SU-DHL-6 (cell line): ENCODE results near the gene ARFGAP1.

Experiments used
- H2AFZ ChIP-seq: fragments of 200-600 bp; sonication (generic); 2 replicates; pipeline ENCODE4 v1.6.1; 2014; ENCODE audit warnings: low read depth, mild to moderate bottlenecking, moderate library complexity, mixed read lengths, antibody characterized with exemption, low read length; ENCODE audit not compliant: severe bottlenecking
- H3F3A ChIP-seq: fragments of 200-600 bp; shearing (Covaris generic); 2 replicates; pipeline ENCODE4 v1.6.0; 2016; ENCODE audit warnings: antibody characterized with exemption, mild to moderate bottlenecking; ENCODE audit not compliant: insufficient read depth
- H3K27ac ChIP-seq: fragments of 200-600 bp; sonication (generic); 2 replicates; pipeline ENCODE4 v1.5.1; 2016; ENCODE audit warnings: low read depth, mild to moderate bottlenecking, low read length, moderate library complexity, mixed read lengths
- H3K27me3 ChIP-seq: fragments of 200-600 bp; sonication (generic), shearing (Covaris generic); 2 replicates; pipeline ENCODE4 v1.6.0; 2014; ENCODE audit warnings: mild to moderate bottlenecking, low read length
- H3K36me3 ChIP-seq: fragments of 200-600 bp; sonication (generic); 2 replicates; pipeline ENCODE4 v1.6.1; 2014; ENCODE audit warnings: mild to moderate bottlenecking, low read length, mixed read lengths
- H3K4me2 ChIP-seq: fragments of 300-600, 200-600 bp; shearing (Covaris generic), sonication (generic); 2 replicates; pipeline ENCODE4 v1.6.0; 2014; ENCODE audit warnings: low read length, low read depth, mild to moderate bottlenecking; ENCODE audit not compliant: poor library complexity, severe bottlenecking
- H3K4me3 ChIP-seq: fragments of 200-600 bp; sonication (generic); 2 replicates; pipeline ENCODE4 v1.5.1; 2014; ENCODE audit warnings: antibody characterized with exemption, low read length, mild to moderate bottlenecking, mixed read lengths; ENCODE audit not compliant: insufficient read depth, poor library complexity, severe bottlenecking
- H3K79me2 ChIP-seq: fragments of 200-600 bp; sonication (generic); 2 replicates; pipeline ENCODE4 v1.6.1; 2014; ENCODE audit warnings: mild to moderate bottlenecking, low read length, moderate library complexity; ENCODE audit not compliant: insufficient read depth
- H3K9ac ChIP-seq: fragments of 200-600 bp; sonication (generic); 2 replicates; pipeline ENCODE4 v1.7.0; 2014; ENCODE audit warnings: mild to moderate bottlenecking, low read length
- H3K9me2 ChIP-seq: fragments of 200-600 bp; sonication (generic); replicated peaks from 2 replicates; pipeline ENCODE4 v1.6.1; 2014; ENCODE audit warnings: low read length; ENCODE audit not compliant: insufficient read depth
- H3K9me3 ChIP-seq: fragments of 200-600 bp; sonication (generic); 2 replicates; pipeline ENCODE4 v1.6.1; 2014; ENCODE audit warnings: low read length, mixed read lengths; ENCODE audit not compliant: insufficient read depth
- H4K20me1 ChIP-seq: fragments of 200-600 bp; sonication (generic); 2 replicates; pipeline ENCODE4 v1.6.1; 2014; ENCODE audit warnings: low read depth, mild to moderate bottlenecking, antibody characterized with exemption, low read length, moderate library complexity, mixed read lengths
- EZH2phosphoT487 ChIP-seq: fragments of 200-600 bp; sonication (generic), shearing (Covaris generic); conservative IDR thresholded peaks from 2 replicates; pipeline ENCODE4 v1.6.1; 2018; ENCODE audit warnings: mild to moderate bottlenecking, antibody characterized with exemption, low read length, moderate library complexity, mixed read lengths
- TF ChIP-seq, protein P1 (sequence below): fragments of 200-600 bp; sonication (generic); IDR thresholded peaks from one replicate; pipeline ENCODE4 v1.5.1; 2017; ENCODE audit warnings: antibody characterized with exemption, mild to moderate bottlenecking, low read length, moderate library complexity; ENCODE audit not compliant: insufficient read depth, poor library complexity, severe bottlenecking

Gene ARFGAP1

DNA sequence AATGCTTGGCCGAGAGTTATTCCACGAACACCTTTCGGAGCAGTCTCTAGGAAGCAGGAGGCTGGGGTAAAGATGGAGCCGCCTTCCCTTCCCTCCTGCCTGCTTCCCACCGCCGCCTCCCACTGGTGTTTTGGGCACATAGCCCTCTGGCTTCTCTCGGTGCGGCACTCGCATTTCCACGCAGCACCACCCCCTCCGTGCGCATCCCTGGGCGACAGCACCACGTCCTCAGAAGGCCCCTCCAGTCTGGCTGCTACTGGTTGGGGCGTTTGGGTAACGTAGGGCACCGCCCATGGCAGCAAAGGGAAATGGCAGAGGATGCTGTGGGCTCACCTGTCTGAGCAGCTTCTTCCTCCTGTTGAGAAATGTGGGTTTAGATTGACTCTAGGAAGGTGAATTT, 22.8 kb downstream of the ARFGAP1 start:
- no peak overlapping the region for H2AFZ ChIP-seq
- no peak overlapping the region for H3K27ac ChIP-seq
- H4K20me1 ChIP-seq, result no peaks in the 10 kb centered on the region
- H3K9ac ChIP-seq, result no peak overlapping the region
- H3K4me2 ChIP-seq, result no peak overlapping the region
- H3K9me3 ChIP-seq, result no peaks in the 10 kb centered on the region
- H3K36me3 ChIP-seq, result no peaks in the 10 kb centered on the region
- H3K4me3 ChIP-seq, result no peak overlapping the region
- no peaks in the 10 kb centered on the region for H3K9me2 ChIP-seq
- no peaks in the 10 kb centered on the region for H3K79me2 ChIP-seq
- no peaks in the 10 kb centered on the region for H3F3A ChIP-seq
- no peaks in the 10 kb centered on the region for H3K27me3 ChIP-seq
- TF ChIP-seq EZH2phosphoT487, result no peak
- TF ChIP-seq, protein P1, sequence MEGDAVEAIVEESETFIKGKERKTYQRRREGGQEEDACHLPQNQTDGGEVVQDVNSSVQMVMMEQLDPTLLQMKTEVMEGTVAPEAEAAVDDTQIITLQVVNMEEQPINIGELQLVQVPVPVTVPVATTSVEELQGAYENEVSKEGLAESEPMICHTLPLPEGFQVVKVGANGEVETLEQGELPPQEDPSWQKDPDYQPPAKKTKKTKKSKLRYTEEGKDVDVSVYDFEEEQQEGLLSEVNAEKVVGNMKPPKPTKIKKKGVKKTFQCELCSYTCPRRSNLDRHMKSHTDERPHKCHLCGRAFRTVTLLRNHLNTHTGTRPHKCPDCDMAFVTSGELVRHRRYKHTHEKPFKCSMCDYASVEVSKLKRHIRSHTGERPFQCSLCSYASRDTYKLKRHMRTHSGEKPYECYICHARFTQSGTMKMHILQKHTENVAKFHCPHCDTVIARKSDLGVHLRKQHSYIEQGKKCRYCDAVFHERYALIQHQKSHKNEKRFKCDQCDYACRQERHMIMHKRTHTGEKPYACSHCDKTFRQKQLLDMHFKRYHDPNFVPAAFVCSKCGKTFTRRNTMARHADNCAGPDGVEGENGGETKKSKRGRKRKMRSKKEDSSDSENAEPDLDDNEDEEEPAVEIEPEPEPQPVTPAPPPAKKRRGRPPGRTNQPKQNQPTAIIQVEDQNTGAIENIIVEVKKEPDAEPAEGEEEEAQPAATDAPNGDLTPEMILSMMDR, result no peak

DNA sequence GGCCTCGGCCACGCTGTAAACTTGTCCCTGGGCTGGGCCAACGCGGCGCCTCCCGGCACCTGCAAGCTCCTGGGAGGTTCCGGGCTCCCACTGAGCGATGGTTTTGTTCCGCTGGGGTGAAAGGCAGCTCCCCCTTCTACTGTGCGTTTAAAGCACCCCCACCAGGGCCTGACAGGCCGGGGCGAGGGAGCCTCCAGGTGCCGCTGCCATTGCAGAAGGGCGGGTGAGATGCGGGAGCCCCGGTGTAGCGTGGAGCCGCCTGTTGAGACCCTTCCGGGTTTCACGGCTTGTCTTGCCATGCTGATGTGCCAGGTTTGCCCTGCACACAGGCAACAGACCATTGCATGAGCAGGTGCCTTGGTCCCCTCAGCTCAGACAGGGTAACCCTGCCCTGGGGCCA, 23.2 kb downstream of the ARFGAP1 start:
- TF ChIP-seq EZH2phosphoT487, result no peak
- TF ChIP-seq, protein P1, result no peak
- H3K27me3 ChIP-seq, result no peaks in the 10 kb centered on the region
- no peak overlapping the region for H3K4me2 ChIP-seq
- no peaks in the 10 kb centered on the region for H3K9me3 ChIP-seq
- H2AFZ ChIP-seq, result no peak overlapping the region
- no peak overlapping the region for H3K27ac ChIP-seq
- no peaks in the 10 kb centered on the region for H3K9me2 ChIP-seq
- no peak overlapping the region for H3K4me3 ChIP-seq
- H3K9ac ChIP-seq, result no peak overlapping the region
- H3K36me3 ChIP-seq, result no peaks in the 10 kb centered on the region
- no peaks in the 10 kb centered on the region for H3K79me2 ChIP-seq
- H4K20me1 ChIP-seq, result no peaks in the 10 kb centered on the region
- no peaks in the 10 kb centered on the region for H3F3A ChIP-seq

DNA sequence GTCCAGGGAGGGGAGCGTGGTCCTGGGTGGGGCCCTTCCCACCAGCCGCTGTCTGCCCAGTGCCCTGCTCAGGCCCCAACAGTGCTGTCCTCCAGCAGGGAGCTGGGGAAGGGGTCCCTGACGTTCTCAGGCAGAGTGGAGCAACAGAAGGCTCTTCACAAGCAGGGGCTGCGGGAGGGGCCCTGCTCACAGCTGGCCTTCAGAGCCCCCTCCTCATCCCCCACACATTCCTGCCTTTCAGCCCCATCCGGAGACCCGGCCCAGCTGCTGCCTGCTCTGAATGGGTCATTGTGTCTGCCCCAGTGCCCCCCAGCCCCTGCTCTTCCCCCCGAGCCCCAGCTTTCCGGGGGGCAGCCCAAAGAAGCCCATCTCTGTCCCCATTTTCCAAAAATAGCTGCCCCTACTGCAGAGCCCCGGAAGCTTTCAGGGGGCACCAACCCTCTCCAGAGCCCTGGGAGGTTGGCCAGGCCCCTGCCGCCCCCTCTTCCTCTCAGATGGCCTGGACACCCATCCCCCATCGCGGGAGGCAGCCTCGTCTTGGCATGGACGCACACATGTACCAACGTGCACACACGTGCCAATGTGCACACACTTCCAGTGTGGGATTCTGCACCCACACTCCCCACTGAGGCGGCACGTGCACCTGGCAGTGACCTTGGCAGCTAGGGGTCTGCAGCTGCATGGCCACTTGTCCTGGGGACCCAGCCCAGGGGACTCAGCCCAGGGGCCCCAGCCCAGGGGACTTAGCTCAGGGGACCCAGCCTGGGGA, 24.1 kb downstream of the ARFGAP1 start:
- Histone ChIP-seq H3K36me3 (no peaks in the 10 kb centered on the region), H4K20me1 (no peaks in the 10 kb centered on the region), H3K9me3 (no peaks in the 10 kb centered on the region), H3K4me2 (no peak overlapping the region), H3F3A (no peaks in the 10 kb centered on the region), H3K4me3 (no peak overlapping the region), H2AFZ (no peak overlapping the region), H3K9ac (no peak overlapping the region), H3K27me3 (no peaks in the 10 kb centered on the region), H3K79me2 (no peaks in the 10 kb centered on the region), H3K27ac (no peak overlapping the region), H3K9me2 (no peaks in the 10 kb centered on the region)
- TF ChIP-seq EZH2phosphoT487, result no peak
- TF ChIP-seq, protein P1, result no peak
